NCI-H146 (cell line): Measurements from ENCODE around the gene ZDHHC20.
"Not testable (repeated sequence)": the region's sequence is repeated elsewhere in the genome, so short reads cannot be mapped to it uniquely, and the experiment has no call there.

Experiments used
- DNase-seq: peaks from one replicate; lab custom pipeline; 2025; lab: John Stamatoyannopoulos, UW

ZDHHC20 gene

DNA sequence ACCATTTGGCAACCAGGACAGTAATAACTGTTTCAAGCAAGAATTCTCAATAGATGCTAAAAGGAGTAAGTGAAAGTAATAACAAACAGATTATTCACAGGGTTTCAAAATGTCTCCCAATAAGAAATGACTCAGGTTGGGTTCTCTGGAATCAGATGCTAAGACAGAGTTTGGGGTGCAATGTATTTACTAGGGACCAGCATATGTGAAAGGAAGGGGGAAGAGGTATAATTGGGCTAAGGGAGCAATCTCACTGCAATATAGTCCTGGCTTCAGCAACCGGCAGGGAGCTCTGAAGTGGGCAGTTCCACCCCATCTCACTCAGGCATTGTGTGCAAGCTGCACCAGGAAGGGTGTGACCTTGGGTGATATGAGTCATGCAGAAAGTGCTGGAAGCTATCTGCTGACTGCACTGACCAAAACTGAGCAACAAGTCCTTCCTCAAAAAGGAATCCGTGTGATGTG, 23.4 kb downstream of the ZDHHC20 start:
- no peak for DNase-seq

DNA sequence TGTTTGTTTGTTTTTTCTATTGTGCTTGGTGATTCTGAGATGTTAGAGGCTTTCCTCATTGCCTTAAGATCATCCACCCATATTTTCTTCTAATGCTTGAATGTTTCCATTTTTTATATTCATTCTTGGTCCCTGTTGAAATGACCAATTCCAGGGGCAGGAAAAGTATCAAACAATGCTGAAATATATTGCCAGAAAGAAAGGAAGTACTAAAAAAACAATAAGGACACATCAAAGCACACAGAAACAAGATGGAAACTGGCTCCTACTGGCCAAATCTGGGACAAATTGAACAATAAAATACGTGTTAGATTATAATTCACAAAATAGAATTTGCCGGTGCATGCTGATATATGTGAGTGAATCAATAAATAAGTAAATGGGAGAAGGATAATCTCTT, 23.9 kb downstream of the ZDHHC20 start:
- DNase-seq = no peak

DNA sequence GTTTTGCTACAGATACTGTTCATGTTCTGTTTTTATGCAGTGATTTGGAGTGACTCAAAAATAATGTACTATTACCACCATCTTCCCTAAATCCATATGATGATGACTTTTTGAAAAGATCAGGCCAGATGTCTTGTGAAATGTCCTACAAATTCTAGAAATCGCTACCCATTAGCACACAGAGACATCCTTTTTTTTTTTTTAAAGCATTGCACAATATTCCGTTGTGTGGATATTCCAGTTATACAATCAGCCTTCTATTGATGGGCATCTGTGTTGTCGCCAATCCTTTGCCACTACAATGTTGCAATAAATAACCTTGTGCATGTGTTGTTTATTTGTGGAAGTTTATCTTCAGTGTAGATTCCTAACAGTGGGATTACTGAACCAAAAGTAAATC, 24.5 kb downstream of the ZDHHC20 start:
- no peak for DNase-seq

DNA sequence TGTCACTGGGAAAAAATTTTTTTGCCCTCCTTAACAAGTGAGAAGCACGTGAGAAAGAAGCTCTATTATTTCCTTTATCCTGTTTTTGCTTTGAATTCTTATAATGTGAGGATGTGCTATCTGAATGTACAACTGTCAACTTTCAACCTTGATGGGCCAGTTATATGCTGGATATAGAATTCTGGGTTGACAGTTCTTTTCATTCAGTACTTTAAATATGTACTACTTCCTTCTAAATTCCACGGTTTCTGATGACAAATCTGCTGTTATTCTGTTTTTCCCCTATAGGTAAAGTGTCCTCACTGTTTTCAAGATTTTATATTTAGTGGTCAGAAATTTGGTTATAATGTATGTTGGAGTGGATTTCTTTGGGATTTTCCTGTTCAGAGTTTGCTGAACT, 29.9 kb downstream of the ZDHHC20 start:
- DNase-seq = no peak

DNA sequence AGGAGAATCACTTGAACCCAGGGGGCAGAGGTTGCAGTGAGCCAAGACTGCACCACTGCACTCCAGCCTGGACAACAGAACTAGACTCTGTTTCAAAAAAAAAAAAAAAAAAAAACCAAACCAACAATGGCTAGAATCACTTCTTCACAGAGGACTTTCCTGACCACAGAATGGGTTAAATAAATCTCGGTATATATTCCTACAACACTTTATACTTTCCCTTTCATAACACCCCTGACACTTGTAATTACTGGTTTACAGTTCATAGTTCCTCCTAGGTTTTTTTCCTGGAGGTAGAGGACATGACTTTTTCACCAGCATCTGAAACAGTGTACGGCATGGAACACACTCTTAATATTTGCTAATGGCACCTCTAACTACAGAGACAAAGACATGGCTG, 31.4 kb downstream of the ZDHHC20 start:
- no peak for DNase-seq

DNA sequence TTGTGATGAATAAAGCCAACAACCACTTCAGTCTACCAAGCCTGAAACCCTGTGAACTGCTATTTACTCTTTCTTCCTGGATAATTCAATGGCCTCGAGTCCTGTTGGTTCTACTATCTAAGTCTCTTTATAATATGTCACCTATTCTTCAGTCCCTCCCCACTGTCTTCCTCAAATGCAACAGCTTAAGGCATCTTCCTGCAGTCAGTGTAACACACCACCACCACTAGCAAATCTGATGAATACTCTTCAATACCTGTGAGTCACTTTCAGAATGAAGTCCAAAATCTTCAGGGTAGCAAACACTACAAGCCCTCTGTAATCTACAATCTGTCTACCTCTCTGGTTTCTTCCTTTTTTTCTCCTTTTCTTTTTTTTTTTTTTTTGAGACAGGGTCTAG, 32.9 kb downstream of the ZDHHC20 start:
- no peak for DNase-seq

DNA sequence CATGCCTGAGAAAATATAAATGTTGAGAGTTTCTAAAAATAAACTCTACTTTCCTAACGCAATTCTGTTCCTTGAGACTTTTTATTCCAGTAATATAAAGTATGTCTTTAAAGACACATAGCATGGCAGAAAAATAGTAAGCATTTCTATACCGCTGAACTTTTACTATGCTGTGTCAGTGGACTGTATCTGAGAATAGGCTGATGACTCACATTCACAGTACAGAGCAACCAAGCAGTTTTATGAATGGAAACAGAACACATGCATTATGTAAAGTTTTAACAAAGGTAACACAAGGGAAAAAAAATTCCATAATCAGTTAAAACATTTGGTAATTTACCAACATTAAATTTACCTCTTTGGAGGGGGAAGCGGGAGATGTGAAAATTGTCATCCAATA, 38.4 kb downstream of the ZDHHC20 start:
- no peak for DNase-seq

DNA sequence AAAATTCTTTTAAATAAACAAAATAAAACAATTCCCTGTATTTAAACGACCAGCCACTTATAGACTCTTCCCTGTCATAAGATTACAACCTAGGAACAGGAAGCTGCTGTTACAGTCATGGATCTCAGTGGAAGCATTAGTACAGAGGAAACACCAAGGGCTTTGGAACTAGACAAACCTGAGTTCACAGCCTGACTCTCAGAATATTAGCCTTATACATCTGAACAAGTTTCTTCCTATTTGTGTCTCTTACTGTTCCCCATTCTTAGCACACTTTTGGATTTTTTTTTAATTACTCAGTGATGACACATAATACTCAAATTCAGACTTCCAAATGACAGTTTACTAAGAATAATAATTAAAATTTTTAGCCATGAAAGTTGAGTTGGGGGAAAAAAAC, 46.1 kb downstream of the ZDHHC20 start:
- no peak for DNase-seq

DNA sequence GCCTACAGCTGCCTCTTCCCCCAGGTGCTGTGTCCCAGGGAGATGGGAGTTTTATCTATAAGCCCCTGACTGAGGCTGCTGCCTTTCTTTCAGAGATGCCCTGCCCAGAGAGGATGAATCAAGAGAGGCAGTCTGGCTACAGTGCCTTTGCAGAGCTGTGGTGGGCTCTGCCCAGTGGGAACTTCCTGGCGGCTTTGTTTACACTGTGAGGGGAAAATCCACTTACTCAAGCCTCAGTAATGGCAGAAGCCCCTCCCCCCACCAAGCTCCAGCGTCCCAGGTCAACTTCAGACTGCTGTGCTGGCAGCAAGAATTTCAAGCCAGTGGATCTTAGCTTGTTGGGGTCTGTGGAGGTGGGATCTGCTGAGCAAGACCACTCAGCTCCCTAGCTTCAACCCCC, 48.6 kb downstream of the ZDHHC20 start:
- not testable (repeated sequence) for DNase-seq

DNA sequence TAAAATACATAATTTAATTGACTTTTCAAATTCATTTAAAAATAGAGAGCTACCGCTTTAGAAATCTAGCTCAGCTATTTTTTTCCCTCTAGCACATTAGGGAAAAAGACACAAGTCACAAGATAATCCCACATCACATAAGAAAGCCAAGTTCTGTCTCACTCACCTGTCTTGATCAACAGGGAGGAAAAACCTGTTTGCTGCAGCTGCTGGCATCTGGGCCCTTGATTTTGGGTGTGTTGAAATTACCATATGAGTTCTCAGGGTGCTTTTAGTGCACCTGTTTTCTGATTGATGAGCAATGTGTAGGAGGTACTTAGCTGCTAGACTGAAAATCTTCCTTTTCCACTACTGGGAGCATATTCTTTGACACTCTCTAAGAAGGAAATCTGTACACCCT, 53.8 kb downstream of the ZDHHC20 start:
- DNase-seq = no peak

DNA sequence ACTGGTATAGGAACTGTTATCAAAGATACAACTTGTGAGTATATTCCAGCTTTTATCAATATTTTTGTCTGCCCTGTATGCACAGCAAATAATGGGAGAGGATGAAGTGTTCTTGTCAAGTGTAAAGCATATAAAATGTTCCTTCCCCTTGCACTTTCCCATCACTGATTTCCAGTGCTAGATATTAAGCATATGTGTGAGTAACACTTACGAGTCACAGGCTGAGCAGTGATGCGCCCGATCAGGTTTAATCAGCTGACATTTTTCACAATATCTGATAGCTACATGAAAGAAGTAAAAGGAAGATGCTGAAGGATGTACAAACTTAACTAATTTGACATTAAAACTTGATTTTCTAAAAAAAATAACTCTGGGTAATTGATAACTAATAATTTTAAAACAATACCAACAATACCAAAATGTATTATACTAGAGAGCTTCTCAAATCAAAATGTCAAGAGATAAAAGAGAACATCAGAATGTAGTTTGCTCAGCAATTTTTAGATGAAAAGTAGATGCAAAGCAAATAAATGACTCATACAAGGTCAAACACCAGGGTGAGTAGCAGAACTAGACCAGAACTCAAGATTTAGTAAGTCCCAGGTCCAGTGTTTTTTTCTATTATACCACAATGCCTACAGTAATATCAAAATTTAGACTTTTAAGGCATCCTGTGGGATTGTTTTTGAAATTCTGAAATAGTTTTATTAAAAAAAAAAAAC, 56.4 kb downstream of the ZDHHC20 start:
- peak; percentile 1 for DNase-seq

DNA sequence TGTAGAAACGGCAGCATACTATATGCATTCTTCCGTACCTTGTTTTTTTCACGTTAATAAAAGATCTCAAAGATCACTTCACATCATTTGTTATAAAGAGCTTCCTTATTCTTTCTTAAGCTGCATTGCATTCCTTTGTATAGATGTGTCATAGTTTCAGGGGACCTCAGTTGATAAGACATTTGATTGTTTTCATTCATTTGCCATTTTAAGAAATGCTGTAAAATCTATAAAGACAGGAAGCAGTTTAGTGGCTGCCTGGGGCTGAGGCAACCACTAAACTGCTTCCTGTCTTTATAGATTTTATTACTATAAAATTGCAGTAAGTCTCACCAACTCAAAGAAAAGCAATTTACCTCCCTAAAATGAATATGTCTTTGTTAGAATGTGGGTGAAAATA, 59.4 kb downstream of the ZDHHC20 start:
- DNase-seq = no peak

DNA sequence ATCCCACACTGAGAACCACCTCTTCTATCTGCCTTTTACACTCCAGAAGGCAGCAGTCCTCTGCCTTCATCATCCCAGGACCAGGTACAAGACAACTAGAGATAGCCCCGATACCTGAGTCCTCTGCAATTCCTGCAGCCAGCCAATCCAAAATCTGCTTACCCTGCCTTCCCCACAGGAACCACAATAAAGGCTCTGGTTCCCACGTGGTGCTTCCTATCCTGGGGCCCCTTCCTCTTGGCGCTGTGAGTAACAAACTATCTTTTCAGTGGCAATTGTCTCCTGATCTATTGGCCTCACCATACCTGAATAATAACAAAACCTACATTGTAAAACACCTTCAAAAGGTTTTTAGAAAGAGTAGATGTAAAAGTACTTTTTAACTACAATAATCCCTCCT, 63.1 kb downstream of the ZDHHC20 start:
- DNase-seq = no peak

DNA sequence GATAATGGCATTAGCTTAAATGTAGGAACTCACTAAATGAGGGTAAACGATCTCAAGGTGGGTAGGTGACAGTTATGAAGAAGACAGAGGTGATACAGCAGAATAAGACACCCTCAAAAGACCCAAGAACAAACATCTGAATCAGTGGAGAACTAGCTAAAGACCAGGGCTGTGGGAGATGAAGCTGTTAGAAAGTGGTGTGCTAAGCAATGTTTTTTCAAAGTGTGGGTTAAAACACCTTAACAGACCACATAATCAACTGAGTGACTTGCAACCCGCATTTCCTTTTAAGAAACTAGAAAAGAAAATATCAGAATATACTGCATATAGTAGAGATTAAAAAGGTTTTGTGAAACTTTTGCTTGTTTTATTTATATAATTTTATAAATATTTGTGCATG, 70.0 kb downstream of the ZDHHC20 start:
- no peak for DNase-seq

DNA sequence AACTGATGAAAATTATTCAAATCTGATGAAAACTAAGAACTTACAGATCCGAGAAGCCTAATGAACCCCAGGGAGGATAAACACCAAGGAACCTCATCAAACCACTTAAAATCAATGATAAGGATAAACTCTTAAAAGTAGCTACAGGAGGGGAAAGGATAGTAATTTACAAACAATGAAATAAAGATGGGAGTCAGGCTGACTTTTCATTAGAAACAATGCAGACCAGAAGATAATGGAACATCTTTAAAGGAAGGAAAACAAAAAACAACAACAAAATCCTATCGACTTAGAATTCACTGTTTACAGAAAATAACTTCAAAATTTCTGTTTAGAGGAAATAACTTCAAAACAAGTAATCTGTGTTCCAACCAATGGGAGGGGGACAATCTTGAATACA, 73.4 kb downstream of the ZDHHC20 start:
- no peak for DNase-seq

DNA sequence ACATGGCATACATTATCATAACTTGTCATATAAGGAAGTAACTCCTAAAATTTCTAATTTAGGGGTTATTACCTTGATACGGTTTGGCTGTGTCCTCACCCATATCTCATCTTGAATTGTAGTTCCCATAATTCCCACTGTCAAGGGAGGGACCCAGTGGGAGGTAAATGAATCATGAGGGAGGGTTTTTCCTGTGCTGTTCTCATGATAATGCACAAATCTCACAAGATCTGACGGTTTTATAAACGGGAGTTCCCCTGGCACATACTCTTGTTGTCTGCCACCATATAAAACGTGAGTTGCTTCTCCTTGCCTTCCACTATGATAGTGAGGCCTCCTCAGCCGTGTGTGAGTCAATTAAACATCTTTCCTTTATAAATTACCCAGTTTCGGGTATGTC, 76.0 kb downstream of the ZDHHC20 start:
- no peak for DNase-seq

DNA sequence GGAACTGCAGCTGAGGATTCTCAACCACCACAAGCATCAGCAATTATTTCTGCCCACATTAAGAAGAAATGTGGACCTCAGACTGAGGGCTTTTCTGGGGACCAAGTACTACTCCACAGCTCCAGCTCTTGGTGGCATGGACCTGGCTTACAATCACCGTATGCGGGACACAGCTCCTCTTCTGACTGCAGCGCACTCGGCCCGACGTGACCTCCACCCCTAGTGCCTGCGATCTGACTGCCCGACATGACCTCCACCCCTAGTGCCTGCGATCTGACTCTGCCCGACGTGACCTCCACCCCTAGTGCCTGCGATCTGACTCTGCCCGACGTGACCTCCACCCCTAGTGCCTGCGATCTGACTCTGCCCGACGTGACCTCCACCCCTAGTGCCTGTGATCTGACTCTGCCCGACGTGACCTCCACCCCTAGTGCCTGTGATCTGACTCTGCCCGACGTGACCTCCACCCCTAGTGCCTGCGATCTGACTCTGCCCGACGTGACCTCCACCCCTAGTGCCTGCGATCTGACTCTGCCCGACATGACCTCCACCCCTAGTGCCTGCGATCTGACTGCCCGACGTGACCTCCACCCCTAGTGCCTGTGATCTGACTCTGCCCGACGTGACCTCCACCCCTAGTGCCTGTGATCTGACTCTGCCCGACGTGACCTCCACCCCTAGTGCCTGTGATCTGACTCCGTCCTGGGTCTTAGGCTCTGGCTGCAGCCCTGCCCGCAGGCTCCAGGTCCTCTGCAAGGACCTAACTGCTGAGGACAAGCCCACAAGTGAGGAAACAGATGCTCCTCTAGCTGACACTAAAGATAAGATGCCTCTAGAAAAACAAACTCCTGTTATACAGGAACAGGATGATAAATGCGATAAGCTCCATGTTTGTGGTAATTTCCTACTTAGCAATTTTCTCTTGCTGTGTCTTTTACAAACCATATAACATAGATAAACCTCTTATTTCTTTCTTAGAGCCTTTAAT, 81.8 kb downstream of the ZDHHC20 start:
- DNase-seq = not testable (repeated sequence)

DNA sequence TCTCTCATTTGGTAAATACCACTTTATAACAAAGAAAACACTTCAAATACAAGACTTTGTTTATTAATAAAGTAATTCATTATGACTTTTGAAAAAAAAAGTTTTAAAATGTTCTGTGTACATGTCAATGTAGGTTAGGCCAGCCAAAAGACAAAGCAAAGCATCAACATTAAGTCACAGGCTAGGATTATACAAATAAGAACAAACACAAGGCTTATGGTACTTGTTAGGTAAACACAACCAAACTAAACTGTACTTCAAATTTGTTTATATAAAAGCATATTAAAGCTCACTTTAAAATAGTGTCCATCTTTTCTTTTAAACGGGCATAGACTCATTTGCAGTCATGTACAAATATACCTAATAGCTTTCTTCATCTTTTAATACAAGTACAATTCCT, 86.6 kb downstream of the ZDHHC20 start:
- no peak for DNase-seq

DNA sequence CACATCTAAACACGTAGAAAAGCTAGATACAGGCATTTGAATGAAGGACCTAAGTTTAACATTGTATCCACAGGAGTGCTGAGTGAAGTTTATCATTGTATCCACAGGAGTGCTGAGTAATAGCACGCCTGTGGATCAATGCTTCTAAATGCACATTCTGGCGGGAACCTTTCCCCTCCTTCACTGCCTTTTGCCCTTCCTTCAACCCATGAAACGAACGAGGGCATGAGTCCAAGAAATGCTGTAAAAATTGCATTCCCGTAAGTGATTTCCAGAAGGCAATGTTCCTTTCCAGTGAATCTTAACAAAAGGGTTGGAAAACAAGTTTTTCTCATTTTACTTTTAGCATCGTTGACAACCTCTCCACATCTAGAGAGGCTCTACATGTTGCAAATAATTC, 88.1 kb downstream of the ZDHHC20 start:
- DNase-seq = no peak

DNA sequence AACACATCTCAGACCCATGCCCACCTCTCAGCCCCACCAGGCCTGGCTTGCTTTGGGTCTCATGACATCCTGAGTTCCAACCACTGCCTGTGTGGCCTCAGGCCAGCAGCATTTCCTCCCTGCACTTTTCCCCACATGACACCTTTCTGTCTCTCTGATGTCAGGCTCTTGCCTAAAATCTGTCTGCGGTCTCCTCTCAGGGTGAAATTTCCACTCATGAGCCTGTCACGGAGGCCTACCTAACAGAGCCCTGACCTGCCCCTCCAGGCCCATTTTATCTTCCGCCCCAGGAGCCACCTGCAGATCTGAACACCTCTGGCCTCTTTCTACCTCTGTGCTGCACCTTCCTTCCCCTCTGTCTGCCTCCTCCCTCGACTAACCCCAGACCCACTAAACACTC, 93.5 kb downstream of the ZDHHC20 start:
- DNase-seq = no peak

DNA sequence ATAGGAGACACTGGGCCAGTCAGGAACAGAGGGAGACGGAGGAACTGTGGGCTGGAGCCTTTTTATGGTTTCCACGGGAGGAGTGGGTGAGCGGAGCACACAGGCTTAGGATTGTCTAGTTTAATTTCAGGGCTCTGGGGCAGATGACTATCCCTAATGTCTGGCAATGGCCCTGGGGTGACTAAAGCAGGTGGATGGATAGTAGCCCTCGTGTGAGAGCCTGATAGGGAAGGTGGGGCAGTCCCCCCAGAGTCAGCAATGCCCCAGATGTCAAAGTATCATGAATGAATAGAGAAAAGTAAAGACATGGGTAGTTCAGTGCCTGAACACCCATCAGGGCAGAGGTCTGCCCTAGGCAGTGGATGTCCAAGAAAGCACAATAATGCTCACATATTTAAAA, 94.2 kb downstream of the ZDHHC20 start:
- no peak for DNase-seq

DNA sequence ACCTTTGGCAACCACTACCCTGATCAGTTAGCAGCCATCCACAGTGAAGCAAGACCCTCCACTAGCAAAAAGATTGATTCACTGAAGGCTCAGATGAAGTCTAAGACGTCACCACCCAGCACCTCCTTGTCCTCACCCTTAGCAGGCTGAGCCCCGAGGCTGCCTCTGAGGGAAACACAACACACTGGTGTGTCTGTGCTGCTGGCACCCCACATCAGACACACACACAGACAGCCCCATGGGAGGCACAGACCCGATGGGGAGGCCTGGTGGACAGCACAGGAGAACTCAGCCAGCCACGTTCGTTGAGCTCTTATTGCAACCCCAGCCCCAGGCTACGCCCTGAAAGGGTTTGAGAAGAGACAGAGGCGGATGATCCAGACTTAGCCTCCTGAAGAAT, 94.7 kb downstream of the ZDHHC20 start:
- no peak for DNase-seq

DNA sequence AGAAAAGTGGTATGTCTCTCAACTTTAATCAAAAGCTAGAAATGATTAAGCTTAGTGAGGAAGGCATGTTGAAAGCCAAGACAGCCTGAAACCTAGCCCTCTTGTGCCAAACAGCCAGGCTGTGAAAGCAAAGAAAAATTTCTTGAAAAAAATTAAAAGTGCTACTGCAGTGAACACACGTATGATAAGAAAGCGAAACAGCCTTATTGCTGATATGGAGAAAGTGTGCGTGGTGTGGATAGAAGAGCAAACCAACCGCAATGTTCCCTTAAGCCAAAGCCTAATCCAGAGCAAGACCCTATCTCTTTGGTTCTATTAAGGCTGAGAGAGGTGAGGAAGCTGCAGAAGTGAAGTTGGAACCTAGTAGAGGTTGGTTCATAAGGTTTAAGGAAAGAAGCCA, 96.4 kb downstream of the ZDHHC20 start:
- DNase-seq = no peak
